Fibroblast of upper back skin (primary cell): ENCODE measurements around the gene LGALSL.
A peak's percentile ranks its signal among the peaks of the same experiment; 100 is the strongest.

Source experiments
- DNase-seq: peaks from one replicate; pipeline ENCODE4 v3.0.0-alpha.2; 2013

The LGALSL gene

DNA sequence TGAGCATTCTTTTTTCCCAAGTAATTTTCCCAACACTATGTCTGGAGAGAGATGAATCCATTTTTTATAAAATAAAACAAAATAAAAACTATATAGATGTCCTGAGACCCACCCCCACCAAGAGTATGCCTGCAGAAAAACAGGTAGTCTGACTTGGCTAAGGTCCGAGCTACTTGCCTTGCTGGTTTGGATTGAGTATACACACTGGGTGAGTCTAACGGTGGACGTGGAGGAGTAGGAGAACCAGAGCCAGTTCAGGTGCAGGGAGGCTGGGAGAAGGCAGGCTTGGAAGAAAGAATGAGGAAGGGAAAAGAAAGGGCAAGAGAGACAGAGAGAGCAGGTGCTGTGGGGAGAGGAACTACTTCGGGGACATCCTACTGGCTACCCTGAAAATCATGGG is 48.9 kb downstream of the LGALSL start:
- DNase-seq: no peak

DNA sequence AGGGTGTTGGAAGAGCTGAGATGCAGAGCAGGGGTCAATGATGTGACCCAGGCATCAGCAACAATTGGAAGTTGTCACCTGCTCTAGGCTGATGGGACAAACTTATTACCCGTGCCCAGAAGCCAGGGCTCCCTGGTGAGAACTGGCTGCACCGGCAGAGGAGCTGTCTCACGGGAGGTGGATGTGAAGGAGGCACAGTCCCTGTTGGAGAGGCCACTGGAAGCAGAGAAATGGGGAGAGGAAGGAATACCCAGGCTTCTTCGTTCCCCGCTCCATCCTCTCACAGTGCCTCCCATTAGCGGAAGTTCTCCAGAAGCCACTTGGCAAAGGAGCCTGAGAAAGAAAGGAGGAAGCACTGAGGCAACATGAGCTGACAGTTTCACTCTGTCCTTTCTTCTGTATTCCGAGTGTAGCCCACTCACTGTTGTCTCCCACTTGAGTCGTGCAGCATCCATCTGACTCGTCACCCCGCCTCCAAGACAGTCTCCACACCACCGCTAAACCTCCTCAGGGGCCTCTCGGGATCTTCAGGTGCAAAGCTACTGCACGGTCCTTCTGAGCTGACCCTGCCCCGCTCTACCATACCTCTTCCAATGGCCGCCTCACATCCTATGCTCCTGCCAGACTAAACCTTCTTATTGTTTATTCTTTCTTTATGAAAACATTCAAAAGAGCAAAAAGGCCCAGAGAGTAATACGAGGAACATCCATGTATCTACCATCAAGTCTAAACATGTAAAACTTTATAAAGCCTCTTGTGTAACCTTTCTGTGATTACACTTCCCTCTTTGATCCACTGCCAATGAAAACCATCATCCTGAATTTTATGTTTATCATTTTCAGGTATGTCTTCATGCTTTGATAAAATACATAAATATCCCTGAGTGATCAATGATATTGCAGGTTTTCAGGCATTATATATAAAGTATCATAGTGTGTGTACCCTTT is 51.1 kb downstream of the LGALSL start:
- DNase-seq: no peak

DNA sequence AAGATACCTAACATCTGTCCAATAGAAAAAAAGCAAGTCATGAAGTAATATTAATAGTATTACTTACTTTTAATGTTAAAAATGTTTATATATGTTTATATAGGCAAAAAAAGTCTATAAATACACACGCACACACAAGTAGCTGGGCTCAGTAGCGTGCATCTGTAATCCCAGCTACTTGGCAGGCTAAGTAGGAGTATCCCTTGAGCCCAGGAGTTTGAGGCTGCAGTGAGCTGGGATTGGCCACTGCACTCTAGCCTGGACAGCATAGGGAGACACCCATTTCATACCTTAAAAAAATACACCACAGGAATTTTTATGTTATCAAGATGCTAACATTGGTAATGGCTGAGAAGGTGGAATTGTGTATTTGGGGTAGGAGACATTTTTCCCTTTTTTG is 52.7 kb downstream of the LGALSL start:
- peak; percentile 35 for DNase-seq
